HG02588 (cell line): Measurements from ENCODE around the gene NECAB3.

Experiments used
- ATAC-seq: cut with Tn5 transposase; IDR thresholded peaks from one replicate; pipeline ENCODE4 v1.9.1; 2021; ENCODE audit warnings: mild to moderate bottlenecking, moderate library complexity; ENCODE audit not compliant: unreplicated experiment

The NECAB3 gene

GRCh38 chr20:33622705-33623365, 51.4 kb downstream of the NECAB3 start:
- no peak for ATAC-seq

- no peak for ATAC-seq
Observed at GRCh38 chr20:33621717-33622400, 52.4 kb downstream of the NECAB3 start.

GRCh38 chr20:33612001-33612400, 62.2 kb downstream of the NECAB3 start:
- ATAC-seq: no peak

- no peak for ATAC-seq
Observed at GRCh38 chr20:33611106-33611505, 63.1 kb downstream of the NECAB3 start.

GRCh38 chr20:33609504-33609903, 64.7 kb downstream of the NECAB3 start:
- no peak for ATAC-seq
